Mucosa of descending colon (tissue), 3 donors: ENCODE data around the gene CTCFL. TPM values are rescaled to one million over a fixed set of nuclear protein-coding genes. Genes with fewer than 3 reads are reported as not detected.

Experiments
- ATAC-seq: fragments of 200-7000 bp; cut with Tn5 transposase; one replicate; pipeline ENCODE4 v1.9.1; 2020; ENCODE audit warnings: mild to moderate bottlenecking, moderate library complexity
- DNase-seq, 3 donors: peaks; one replicate each; pipeline ENCODE4 v3.0.0-alpha.2; 2020
- H3K36me3 ChIP-seq: fragments of 200-600 bp; one replicate; pipeline ENCODE4 v1.8.0; 2021; ENCODE audit warnings: low read depth, mild to moderate bottlenecking
- H3K4me1 ChIP-seq: fragments of 200-600 bp; one replicate; pipeline ENCODE4 v1.8.0; 2021; ENCODE audit warnings: low read depth, mild to moderate bottlenecking
- H3K4me3 ChIP-seq: fragments of 200-600 bp; one replicate; pipeline ENCODE4 v1.8.0; 2021; ENCODE audit warnings: mild to moderate bottlenecking
- H3K9me3 ChIP-seq: fragments of 200-600 bp; one replicate; pipeline ENCODE4 v1.8.0; 2021; ENCODE audit warnings: mild to moderate bottlenecking
- CTCF ChIP-seq: fragments of 200-600 bp; IDR thresholded peaks from one replicate; pipeline ENCODE4 v1.8.0; 2022; ENCODE audit warnings: antibody characterized with exemption, mild to moderate bottlenecking
- intact Hi-C, 2 donors: fragments of 100-400 bp; cut with DNase I in 1 of 2; cut with micrococcal nuclease in 1 of 2; formaldehyde crosslinking; loops; one replicate each; pipeline versions ENCODE4 v1.11.0 to v1.11.1; 2022; cut with DNase I, micrococcal nuclease
- total RNA-seq, 3 donors: library from RNA; stranded (reverse); fragmentation: NEBNext Ultra II Directional in 2 of 3; extraction: Animal tissue kit (Norgen Biotek cat#: 25700) in 2 of 3; gene quantifications; one replicate each; pipeline versions ENCODE4 v1.2.1 to v1.2.4, GENCODE V29; 2021 to 2023
- donor health status: DM: no; HTN: no; CAD: no; lungs with moderate emphysema.
- donor health status: DM: no; HTN: no; CAD: no.
- donor health status: DM: no; HTN: yes; CAD: no.

CTCFL gene
- total RNA-seq, 3 donors from 2014 or later: not detected

GRCh38 chr20:57471496-57472372, 53.2 kb downstream of the CTCFL start:
- intact Hi-C loops: no loop called here
- DNase-seq (no peak), ATAC-seq (no peak)
- TF ChIP-seq CTCF: no peak
- H3K4me3 ChIP-seq: no peak overlapping the region
- H3K4me1 ChIP-seq: no peaks in the 10 kb centered on the region
- H3K36me3 ChIP-seq: no peaks in the 10 kb centered on the region
- H3K9me3 ChIP-seq: no peaks in the 10 kb centered on the region

GRCh38 chr20:57470666-57471495, 54.1 kb downstream of the CTCFL start:
- no peak for DNase-seq
- intact Hi-C loops: no loop called here
- Histone ChIP-seq H3K36me3 (no peaks in the 10 kb centered on the region), H3K4me3 (no peak overlapping the region), H3K4me1 (no peaks in the 10 kb centered on the region), H3K9me3 (no peaks in the 10 kb centered on the region)
- TF ChIP-seq CTCF: no peak
- ATAC-seq: no peak

GRCh38 chr20:57470212-57470522, 54.8 kb downstream of the CTCFL start:
- Histone ChIP-seq H3K9me3 (no peaks in the 10 kb centered on the region), H3K4me1 (no peaks in the 10 kb centered on the region), H3K36me3 (no peaks in the 10 kb centered on the region), H3K4me3 (no peak overlapping the region)
- DNase-seq: no peak
- peak; percentile 46 for ATAC-seq
- intact Hi-C loops: no loop called here
- no peak for TF ChIP-seq CTCF

- peak; percentile 13 for ATAC-seq
Measured at GRCh38 chr20:57469418-57470211, 55.3 kb downstream of the CTCFL start.

More at GRCh38 chr20:57469418-57470211, 55.3 kb downstream of the CTCFL start:
- intact Hi-C loops: no loop called here
- no peak for DNase-seq
- Histone ChIP-seq H3K4me1 (no peaks in the 10 kb centered on the region), H3K36me3 (no peaks in the 10 kb centered on the region), H3K9me3 (no peaks in the 10 kb centered on the region), H3K4me3 (no peak overlapping the region)
- no peak for TF ChIP-seq CTCF
